Measurements from ENCODE around the gene DNAH14. TPM values are rescaled to one million over a fixed set of nuclear protein-coding genes. Genes with fewer than 3 reads are reported as not detected.
"Not testable (repeated sequence)": the region's sequence is repeated elsewhere in the genome, so short reads cannot be mapped to it uniquely, and the experiment has no call there.

The DNAH14 gene
- polyA plus RNA-seq, 6 donors from 2014 or later = 0.12 to 0.43 TPM; not detected in 4

GRCh38 chr1:225364439-225364838 is 435.0 kb downstream of the DNAH14 start:
- Mint-ChIP-seq H3K4me1 (peaks cover 0 to 2% (median 0%) of the 10 kb centered on the region in 3 donors), H3K36me3 (no peaks in the 10 kb centered on the region), H3K4me3 (no peak overlapping the region), H3K9me3 (no peaks in the 10 kb centered on the region), H3K27ac (no peak overlapping the region), H3K27me3 (no peaks in the 10 kb centered on the region)
- no peak for ATAC-seq (ENCODE audit: low read depth in 2 of 2)
- no peak for DNase-seq

GRCh38 chr1:225366018-225366417 is 436.5 kb downstream of the DNAH14 start:
- H3K9me3 Mint-ChIP-seq = no peaks in the 10 kb centered on the region
- no peak overlapping the region for H3K27ac Mint-ChIP-seq
- no peaks in the 10 kb centered on the region for H3K4me1 Mint-ChIP-seq
- H3K36me3 Mint-ChIP-seq = no peaks in the 10 kb centered on the region
- H3K27me3 Mint-ChIP-seq = no peaks in the 10 kb centered on the region
- no peak overlapping the region for H3K4me3 Mint-ChIP-seq
- DNase-seq = no peak
- ATAC-seq (ENCODE audit: low read depth in 2 of 2) = no peak

GRCh38 chr1:225366552-225366951 is 437.1 kb downstream of the DNAH14 start:
- Mint-ChIP-seq H3K27me3 (no peaks in the 10 kb centered on the region), H3K4me1 (no peaks in the 10 kb centered on the region), H3K9me3 (no peaks in the 10 kb centered on the region), H3K4me3 (no peak overlapping the region), H3K27ac (no peak overlapping the region), H3K36me3 (no peaks in the 10 kb centered on the region)
- ATAC-seq (ENCODE audit: low read depth in 2 of 2) (no peak), DNase-seq (no peak)

- no peaks in the 10 kb centered on the region for H3K36me3 Mint-ChIP-seq
- no peak overlapping the region for H3K4me3 Mint-ChIP-seq
- peaks cover 0 to 3% (median 0%) of the 10 kb centered on the region in 3 donors for H3K27me3 Mint-ChIP-seq
- H3K4me1 Mint-ChIP-seq = no peaks in the 10 kb centered on the region
- ATAC-seq (ENCODE audit: low read depth in 2 of 2) = no peak
- no peak for DNase-seq
- H3K9me3 Mint-ChIP-seq = no peaks in the 10 kb centered on the region
- no peak overlapping the region for H3K27ac Mint-ChIP-seq
Observed at GRCh38 chr1:225368036-225368552, 438.6 kb downstream of the DNAH14 start.

- DNase-seq = no peak
- no peaks in the 10 kb centered on the region for H3K4me1 Mint-ChIP-seq
Observed at GRCh38 chr1:225371366-225372010, 442.0 kb downstream of the DNAH14 start.

GRCh38 chr1:225373155-225373554 is 443.7 kb downstream of the DNAH14 start:
- Mint-ChIP-seq H3K4me1 (no peaks in the 10 kb centered on the region), H3K4me3 (no peak overlapping the region), H3K27ac (peak overlapping the region in 1 of 6 donors; percentile 71), H3K27me3 (peaks cover 0 to 3% (median 0%) of the 10 kb centered on the region in 3 donors), H3K36me3 (no peaks in the 10 kb centered on the region), H3K9me3 (no peaks in the 10 kb centered on the region)
- DNase-seq = no peak
- ATAC-seq (ENCODE audit: low read depth in 2 of 2) = no peak

More at GRCh38 chr1:225371366-225372010, 442.0 kb downstream of the DNAH14 start:
- no peak for ATAC-seq (ENCODE audit: low read depth in 2 of 2)
- peaks cover 0 to 3% (median 0%) of the 10 kb centered on the region in 3 donors for H3K27me3 Mint-ChIP-seq
- no peak overlapping the region for H3K27ac Mint-ChIP-seq
- H3K36me3 Mint-ChIP-seq = no peaks in the 10 kb centered on the region
- H3K4me3 Mint-ChIP-seq = no peak overlapping the region
- H3K9me3 Mint-ChIP-seq = no peaks in the 10 kb centered on the region

- DNase-seq = no peak
- Mint-ChIP-seq H3K27me3 (peaks cover 0 to 3% (median 0%) of the 10 kb centered on the region in 3 donors), H3K4me1 (no peaks in the 10 kb centered on the region), H3K9me3 (no peaks in the 10 kb centered on the region), H3K27ac (peak overlapping the region in 2 of 6 donors; percentile 34 to 60), H3K4me3 (no peak overlapping the region), H3K36me3 (no peaks in the 10 kb centered on the region)
- ATAC-seq (ENCODE audit: low read depth in 2 of 2) = no peak
Observed at GRCh38 chr1:225374996-225375395, 445.5 kb downstream of the DNAH14 start.

- Mint-ChIP-seq H3K4me1 (no peaks in the 10 kb centered on the region), H3K27me3 (no peaks in the 10 kb centered on the region), H3K36me3 (peaks cover 0 to 11% of the 10 kb centered on the region in 2 donors), H3K4me3 (no peak overlapping the region), H3K9me3 (no peaks in the 10 kb centered on the region), H3K27ac (no peak overlapping the region)
- ATAC-seq (ENCODE audit: low read depth in 2 of 2) (no peak), DNase-seq (no peak)
Observed at GRCh38 chr1:225378880-225379279, 449.4 kb downstream of the DNAH14 start.

- ATAC-seq (ENCODE audit: low read depth in 2 of 2) (no peak), DNase-seq (no peak)
- Mint-ChIP-seq H3K36me3 (peaks cover 0 to 15% of the 10 kb centered on the region in 2 donors), H3K4me1 (no peaks in the 10 kb centered on the region), H3K4me3 (no peak overlapping the region), H3K27me3 (no peaks in the 10 kb centered on the region), H3K9me3 (no peaks in the 10 kb centered on the region), H3K27ac (no peak overlapping the region)
Observed at GRCh38 chr1:225380691-225381090, 451.2 kb downstream of the DNAH14 start.

GRCh38 chr1:225386860-225387259 is 457.4 kb downstream of the DNAH14 start:
- not testable (repeated sequence) for H3K9me3 Mint-ChIP-seq; H3K4me3 Mint-ChIP-seq; H3K27ac Mint-ChIP-seq; ATAC-seq (ENCODE audit: low read depth in 2 of 2); H3K27me3 Mint-ChIP-seq; DNase-seq; H3K4me1 Mint-ChIP-seq
- H3K36me3 Mint-ChIP-seq = peaks cover 0 to 19% of the 10 kb centered on the region in 2 donors

GRCh38 chr1:225388372-225388771 is 458.9 kb downstream of the DNAH14 start:
- H3K27me3 Mint-ChIP-seq = no peaks in the 10 kb centered on the region
- DNase-seq = no peak
- H3K27ac Mint-ChIP-seq = no peak overlapping the region
- ATAC-seq (ENCODE audit: low read depth in 2 of 2) = no peak
- peaks cover 0 to 5% (median 3%) of the 10 kb centered on the region in 3 donors for H3K4me1 Mint-ChIP-seq
- H3K4me3 Mint-ChIP-seq = no peak overlapping the region
- peaks cover 0 to 11% of the 10 kb centered on the region in 2 donors for H3K36me3 Mint-ChIP-seq
- H3K9me3 Mint-ChIP-seq = peaks cover 0 to 1% (median 0%) of the 10 kb centered on the region in 7 donors

GRCh38 chr1:225389843-225390242 is 460.4 kb downstream of the DNAH14 start:
- no peaks in the 10 kb centered on the region for H3K27me3 Mint-ChIP-seq
- H3K36me3 Mint-ChIP-seq = peaks cover 0 to 4% of the 10 kb centered on the region in 2 donors
- H3K4me1 Mint-ChIP-seq = peaks cover 0 to 5% (median 3%) of the 10 kb centered on the region in 3 donors
- DNase-seq (no peak), ATAC-seq (ENCODE audit: low read depth in 2 of 2) (no peak)
- H3K9me3 Mint-ChIP-seq = peaks cover 0 to 1% (median 0%) of the 10 kb centered on the region in 7 donors
- H3K27ac Mint-ChIP-seq = peak overlapping the region in 3 of 6 donors; percentile 29 to 74 (median 56)
- no peak overlapping the region for H3K4me3 Mint-ChIP-seq

GRCh38 chr1:225396357-225396756 is 466.9 kb downstream of the DNAH14 start:
- Mint-ChIP-seq H3K36me3 (peaks cover 0 to 14% of the 10 kb centered on the region in 2 donors), H3K4me1 (no peaks in the 10 kb centered on the region), H3K27ac (peak overlapping the region in 1 of 6 donors; percentile 5), H3K9me3 (no peaks in the 10 kb centered on the region), H3K4me3 (no peak overlapping the region), H3K27me3 (no peaks in the 10 kb centered on the region)
- ATAC-seq (ENCODE audit: low read depth in 2 of 2) = no peak
- DNase-seq = no peak

GRCh38 chr1:225400968-225401367 is 471.5 kb downstream of the DNAH14 start:
- ATAC-seq (ENCODE audit: low read depth in 2 of 2) = no peak
- H3K9me3 Mint-ChIP-seq = no peaks in the 10 kb centered on the region
- H3K36me3 Mint-ChIP-seq = peaks cover 12 to 30% of the 10 kb centered on the region in 2 donors
- H3K27me3 Mint-ChIP-seq = no peaks in the 10 kb centered on the region
- H3K4me3 Mint-ChIP-seq = no peak overlapping the region
- peaks cover 0 to 1% (median 0%) of the 10 kb centered on the region in 3 donors for H3K4me1 Mint-ChIP-seq
- DNase-seq = no peak
- peak overlapping the region in 1 of 6 donors; percentile 49 for H3K27ac Mint-ChIP-seq

Data from naive B cell (primary cell).